TTC549 (cell line): Measurements from ENCODE around the gene GSTA4.
"Not testable (repeated sequence)": the region's sequence is repeated elsewhere in the genome, so short reads cannot be mapped to it uniquely, and the experiment has no call there.

Source experiments
- FAIRE-seq: peaks from 2 replicates; lab custom pipeline; 2012; peaks lifted over from hg19 to GRCh38; lab: Jason Lieb, UNC

Gene GSTA4

GRCh38 chr6:52972989-52973388 is 22.1 kb downstream of the GSTA4 start:
- no peak for FAIRE-seq

DNA sequence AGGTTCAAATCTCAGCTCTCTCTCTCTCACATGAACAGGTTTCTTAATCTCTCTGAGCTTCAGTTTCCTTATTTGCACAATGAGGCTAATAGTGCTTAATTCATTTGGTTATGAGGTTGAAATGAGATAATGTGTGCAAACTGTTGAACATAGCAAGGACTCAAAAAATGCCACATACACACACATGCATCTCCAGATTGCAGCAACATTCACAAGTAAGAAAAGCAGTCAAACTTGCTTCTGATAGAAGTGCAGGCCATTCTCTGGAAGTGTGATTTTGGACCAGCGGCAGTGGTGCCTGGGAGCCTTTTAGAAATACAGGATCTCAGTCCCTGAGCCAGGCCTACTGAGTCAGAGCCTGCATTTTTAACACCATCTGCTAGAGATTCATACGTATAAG is 25.7 kb downstream of the GSTA4 start:
- FAIRE-seq = no peak

- no peak for FAIRE-seq
Observed at GRCh38 chr6:52966101-52966500, 29.0 kb downstream of the GSTA4 start.

DNA sequence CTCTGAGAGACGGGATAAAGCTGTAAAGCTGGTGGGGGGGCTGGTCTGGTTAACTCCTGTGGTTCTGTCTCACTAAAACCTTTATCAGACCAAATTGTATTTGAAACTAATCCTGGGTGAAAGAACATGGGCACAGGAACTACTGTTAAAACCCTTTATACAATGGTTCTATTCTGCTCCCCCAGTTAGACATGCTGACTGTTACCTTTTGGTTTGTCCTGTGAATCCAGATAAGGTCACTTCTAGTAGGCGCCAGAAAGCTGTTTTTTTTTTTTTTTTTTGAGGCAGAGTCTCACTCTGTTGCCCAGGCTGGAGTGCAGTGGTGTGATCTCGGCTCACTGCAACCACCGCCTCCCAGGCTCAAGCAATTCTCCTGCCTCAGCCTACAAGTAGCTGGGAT is 29.7 kb downstream of the GSTA4 start:
- FAIRE-seq = no peak

GRCh38 chr6:52964318-52964717 is 30.8 kb downstream of the GSTA4 start:
- no peak for FAIRE-seq

GRCh38 chr6:52962701-52963100 is 32.4 kb downstream of the GSTA4 start:
- no peak for FAIRE-seq

DNA sequence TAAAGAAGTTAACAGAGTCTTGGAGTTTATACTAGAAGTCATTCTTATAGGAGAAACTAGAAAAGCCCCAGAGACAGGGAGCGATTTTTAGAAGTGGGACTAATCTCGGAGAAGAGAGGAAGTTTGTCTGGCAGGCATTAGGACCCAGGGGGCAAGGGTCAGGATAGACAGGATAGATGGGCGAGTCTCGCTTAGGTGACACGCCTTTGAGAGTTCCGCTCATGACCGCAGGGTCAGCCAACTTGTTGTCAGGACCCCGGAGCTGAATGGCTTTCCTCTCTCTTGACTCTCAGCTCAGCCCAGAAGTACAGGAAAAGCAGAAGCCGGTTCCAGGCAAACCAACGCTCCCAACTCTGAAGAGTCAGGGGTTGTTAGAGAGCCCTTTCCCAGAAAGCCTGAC is 34.1 kb downstream of the GSTA4 start:
- not testable (repeated sequence) for FAIRE-seq

GRCh38 chr6:52960211-52960610 is 34.9 kb downstream of the GSTA4 start:
- FAIRE-seq = not testable (repeated sequence)

DNA sequence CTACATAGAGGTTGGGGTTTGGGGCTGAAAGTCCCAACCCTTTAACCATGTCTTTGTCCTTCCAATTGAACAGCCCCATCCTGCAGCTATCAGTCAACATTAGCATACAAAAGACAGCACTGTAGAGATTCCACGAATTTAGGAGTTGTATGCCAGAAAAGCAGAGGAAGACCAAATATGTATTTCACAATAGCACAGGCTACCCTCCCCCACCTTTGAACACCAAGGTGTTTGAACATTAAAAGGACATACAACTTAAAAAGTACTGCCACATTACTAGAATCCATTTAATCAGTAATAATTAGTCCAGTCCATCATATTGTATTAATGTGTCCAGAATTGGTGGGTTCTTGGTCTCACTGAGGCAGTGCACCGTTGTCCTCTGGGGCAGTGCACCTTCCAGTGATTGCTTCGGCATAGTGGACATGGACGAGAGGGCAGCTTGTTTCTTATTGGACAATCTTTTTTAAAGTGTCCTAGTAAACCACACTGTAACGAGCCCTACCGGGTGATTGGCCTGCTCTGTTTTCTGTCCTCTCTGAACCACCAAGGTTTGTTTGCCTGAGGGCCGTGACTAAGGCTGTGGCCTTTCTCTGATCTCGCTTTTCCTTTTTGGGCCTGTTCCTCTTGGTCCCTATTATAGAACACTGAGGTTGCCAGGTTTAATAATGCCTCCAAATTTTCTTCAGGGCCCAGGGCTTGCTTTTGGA is 36.4 kb downstream of the GSTA4 start:
- FAIRE-seq = no peak

- no peak for FAIRE-seq
Observed at GRCh38 chr6:52955871-52956270, 39.2 kb downstream of the GSTA4 start.

GRCh38 chr6:52953911-52954839 is 40.9 kb downstream of the GSTA4 start:
- FAIRE-seq = no peak

- no peak for FAIRE-seq
Observed at GRCh38 chr6:52946306-52946705, 48.8 kb downstream of the GSTA4 start.

- FAIRE-seq = not testable (repeated sequence)
Observed at GRCh38 chr6:52942821-52943220, 52.3 kb downstream of the GSTA4 start.

- FAIRE-seq = no peak
Observed at GRCh38 chr6:52942221-52942620, 52.9 kb downstream of the GSTA4 start.

GRCh38 chr6:52937908-52938307 is 57.2 kb downstream of the GSTA4 start:
- FAIRE-seq = no peak

DNA sequence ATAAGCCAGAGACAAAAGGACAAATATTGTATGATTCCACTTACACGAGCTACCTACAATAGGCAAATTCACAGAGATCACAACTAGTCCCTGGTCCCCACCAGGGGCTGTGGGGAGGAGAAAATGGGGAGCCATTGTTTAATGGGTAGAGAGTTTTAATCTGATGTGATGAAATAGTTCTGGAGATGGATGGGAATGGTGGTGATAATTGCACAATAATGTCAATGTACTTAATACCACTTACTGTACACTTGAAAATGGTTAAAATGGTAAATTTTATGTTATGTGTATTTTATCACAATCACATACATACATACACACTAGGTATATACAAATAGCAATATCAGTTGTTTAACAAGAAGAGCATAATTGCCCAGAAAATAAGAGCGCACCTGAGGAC is 61.3 kb downstream of the GSTA4 start:
- FAIRE-seq = no peak

GRCh38 chr6:52931351-52931750 is 63.7 kb downstream of the GSTA4 start:
- no peak for FAIRE-seq

DNA sequence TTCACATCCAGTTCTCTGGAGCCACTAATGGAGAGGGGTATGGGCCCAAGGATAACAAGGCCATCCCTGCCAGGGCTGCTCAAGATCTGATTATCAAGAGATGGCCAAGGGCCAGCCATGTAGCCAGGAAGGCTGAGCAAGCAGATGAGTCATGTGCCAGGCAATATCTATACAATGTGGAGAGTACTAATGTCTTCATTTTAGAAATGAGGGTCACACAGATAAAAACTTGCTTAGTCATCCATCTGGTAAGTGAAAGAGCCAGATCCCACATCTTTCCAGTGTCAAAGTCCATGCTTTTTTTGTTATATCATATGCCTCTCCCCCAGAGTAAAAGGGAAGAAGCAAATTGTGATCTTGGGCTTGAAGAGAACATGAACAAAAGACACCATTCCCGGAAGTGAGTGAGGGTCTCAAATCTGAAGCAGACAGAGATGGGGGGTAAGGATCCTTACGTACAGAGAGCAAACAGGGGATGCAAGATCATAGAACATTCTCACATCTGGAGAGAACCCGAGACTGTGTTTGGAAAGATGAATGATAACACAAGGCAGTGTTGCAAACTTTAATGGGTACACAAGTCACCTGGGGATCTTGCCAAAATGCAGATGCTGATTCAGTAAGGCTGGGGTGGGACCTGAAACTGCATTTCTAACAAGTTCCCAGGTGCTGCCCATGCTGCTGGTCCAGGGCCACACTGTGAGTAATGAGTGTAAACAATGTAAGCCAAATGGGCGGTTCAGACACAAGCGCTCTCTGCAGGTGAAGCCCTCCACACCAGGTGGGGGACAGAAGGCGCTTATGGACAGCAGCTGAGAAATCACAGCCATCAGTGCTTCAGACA is 65.5 kb downstream of the GSTA4 start:
- FAIRE-seq = no peak
